NCI-H1436 (cell line): Measurements from ENCODE around the gene LMTK3.

Experiments
- DNase-seq: peaks from one replicate; lab custom pipeline; 2025; lab: John Stamatoyannopoulos, UW

The LMTK3 gene

GRCh38 chr19:48445606-48446481 is 65.8 kb downstream of the LMTK3 start, which contains the start of gene GRWD1:
TSS of gene GRWD1 (plus strand) at chr19:48445983. CDS start at chr19:48446006, 23 bp downstream.
- peak; percentile 97 for DNase-seq

- DNase-seq = peak; percentile 68
Observed at GRCh38 chr19:48445256-48445605, 66.4 kb downstream of the LMTK3 start.

- DNase-seq = no peak
Observed at GRCh38 chr19:48444936-48445200, 66.8 kb downstream of the LMTK3 start.

GRCh38 chr19:48444129-48444935 is 67.3 kb downstream of the LMTK3 start:
- no peak for DNase-seq

- no peak for DNase-seq
Observed at GRCh38 chr19:48443731-48444128, 67.9 kb downstream of the LMTK3 start.

- no peak for DNase-seq
Observed at GRCh38 chr19:48443256-48443655, 68.4 kb downstream of the LMTK3 start.

GRCh38 chr19:48442116-48443035 is 69.3 kb downstream of the LMTK3 start:
- DNase-seq = no peak

- DNase-seq = no peak
Observed at GRCh38 chr19:48441360-48442050, 70.1 kb downstream of the LMTK3 start.

- DNase-seq = no peak
Observed at GRCh38 chr19:48436586-48436985, 75.0 kb downstream of the LMTK3 start.
